Subcutaneous abdominal adipose tissue (tissue), 5 donors: ENCODE data around the gene RFESD.
A peak's percentile ranks its signal among the peaks of the same experiment; 100 is the strongest.

Source experiments
- H3K27ac ChIP-seq: one replicate; pipeline ENCODE4 v1.7.0; 2013; ENCODE audit warnings: low read depth, mild to moderate bottlenecking, inconsistent platforms, low read length, moderate library complexity
- H3K27me3 ChIP-seq, 5 donors: one replicate each; pipeline ENCODE4 v1.7.0; 2013; ENCODE audit warnings: low read length in 5 of 5, inconsistent platforms in 1 of 5; ENCODE audit not compliant: control insufficient read depth in 5 of 5, insufficient read depth in 4 of 5
- H3K36me3 ChIP-seq, 5 donors: one replicate each; pipeline ENCODE4 v1.7.0; 2013; ENCODE audit warnings: low read length in 5 of 5; ENCODE audit not compliant: control insufficient read depth in 5 of 5, insufficient read depth in 5 of 5
- H3K4me1 ChIP-seq, 5 donors: one replicate each; pipeline ENCODE4 v1.7.0; 2013; ENCODE audit warnings: low read length in 5 of 5, mild to moderate bottlenecking in 3 of 5, moderate library complexity in 1 of 5; ENCODE audit not compliant: control insufficient read depth in 5 of 5, insufficient read depth in 5 of 5
- H3K4me3 ChIP-seq, 5 donors: one replicate each; pipeline ENCODE4 v1.7.0; 2013; ENCODE audit warnings: low read length in 5 of 5, low read depth in 1 of 5
- H3K9ac ChIP-seq, 5 donors: one replicate each; pipeline ENCODE4 v1.7.0; 2013; ENCODE audit warnings: low read length in 5 of 5, mild to moderate bottlenecking in 4 of 5, moderate library complexity in 3 of 5
- H3K9me3 ChIP-seq, 5 donors: one replicate each; pipeline ENCODE4 v1.7.0; 2013; ENCODE audit warnings: low read length in 5 of 5; ENCODE audit not compliant: control insufficient read depth in 5 of 5
- donor health status: healthy.
- donor health status: healthy.
- donor health status: healthy.
- donor health status: healthy.
- donor health status: healthy.

Gene RFESD

DNA sequence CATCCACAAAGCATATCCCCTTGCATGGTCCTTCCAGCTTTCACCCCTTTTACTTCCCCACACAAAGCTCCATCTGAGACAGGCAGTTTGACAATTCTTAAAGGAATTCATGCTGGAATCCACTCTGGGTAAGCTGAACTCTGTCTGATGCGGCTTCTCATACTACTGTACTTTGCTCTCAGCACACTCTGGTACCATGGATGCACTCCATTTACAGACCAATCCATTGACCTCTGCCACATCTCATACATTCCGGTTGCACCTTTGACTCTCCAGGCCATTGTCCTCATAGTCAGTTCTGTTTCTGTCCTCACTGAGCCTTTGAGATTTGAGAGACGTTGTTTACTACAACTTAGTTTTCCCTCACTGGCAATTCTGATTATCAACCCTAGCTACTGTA, 24.0 kb downstream of the RFESD start:
- Histone ChIP-seq H3K9me3 (no peaks in the 10 kb centered on the region), H3K27me3 (no peaks in the 10 kb centered on the region), H3K27ac (no peak overlapping the region), H3K4me3 (no peak overlapping the region), H3K36me3 (no peaks in the 10 kb centered on the region), H3K9ac (no peak overlapping the region), H3K4me1 (peaks cover 0 to 27% (median 15%) of the 10 kb centered on the region in 5 donors)

DNA sequence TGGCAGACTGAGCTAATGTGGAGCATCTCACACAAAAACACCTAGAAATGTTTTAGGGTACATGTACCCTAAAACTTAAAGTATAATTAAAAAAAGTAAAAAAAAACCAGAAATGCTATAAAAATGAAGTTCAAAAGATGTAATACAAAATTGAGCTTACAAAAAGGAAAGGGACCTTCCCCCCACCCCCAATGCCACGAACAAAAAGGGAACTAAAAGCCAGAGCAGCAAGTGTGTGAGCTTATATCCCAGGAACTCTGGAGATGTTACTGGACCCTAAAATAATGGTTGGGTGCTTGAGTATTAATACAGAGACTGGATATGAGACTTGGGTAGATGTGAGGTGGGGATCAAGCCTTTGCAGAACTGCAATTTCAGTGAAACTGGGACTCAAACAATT, 25.2 kb downstream of the RFESD start:
- no peaks in the 10 kb centered on the region for H3K27me3 ChIP-seq
- no peaks in the 10 kb centered on the region for H3K36me3 ChIP-seq
- H3K4me3 ChIP-seq = no peak overlapping the region
- peaks cover 0 to 27% (median 15%) of the 10 kb centered on the region in 5 donors for H3K4me1 ChIP-seq
- no peak overlapping the region for H3K27ac ChIP-seq
- H3K9ac ChIP-seq = no peak overlapping the region
- H3K9me3 ChIP-seq = no peaks in the 10 kb centered on the region

DNA sequence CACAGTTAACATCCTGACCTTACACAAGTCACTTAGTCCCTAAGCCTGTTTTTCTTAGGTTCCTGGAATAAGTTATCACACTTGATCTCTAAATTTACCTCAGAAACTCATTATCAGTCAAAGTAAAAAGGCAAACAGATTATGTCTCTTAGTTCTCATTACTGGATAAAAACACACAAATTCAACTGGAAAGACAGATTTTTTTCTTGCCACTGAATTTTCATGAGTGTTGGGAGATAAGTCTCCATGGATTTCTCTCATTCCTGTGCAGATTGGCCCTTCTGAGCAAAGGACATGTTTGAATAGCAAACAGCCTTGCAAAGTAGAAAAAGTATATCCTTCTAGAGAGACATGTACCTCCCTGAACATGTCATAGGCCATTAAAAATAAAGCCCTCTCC, 26.1 kb downstream of the RFESD start:
- no peaks in the 10 kb centered on the region for H3K9me3 ChIP-seq
- H3K27ac ChIP-seq = peak overlapping the region; percentile 33
- no peaks in the 10 kb centered on the region for H3K27me3 ChIP-seq

DNA sequence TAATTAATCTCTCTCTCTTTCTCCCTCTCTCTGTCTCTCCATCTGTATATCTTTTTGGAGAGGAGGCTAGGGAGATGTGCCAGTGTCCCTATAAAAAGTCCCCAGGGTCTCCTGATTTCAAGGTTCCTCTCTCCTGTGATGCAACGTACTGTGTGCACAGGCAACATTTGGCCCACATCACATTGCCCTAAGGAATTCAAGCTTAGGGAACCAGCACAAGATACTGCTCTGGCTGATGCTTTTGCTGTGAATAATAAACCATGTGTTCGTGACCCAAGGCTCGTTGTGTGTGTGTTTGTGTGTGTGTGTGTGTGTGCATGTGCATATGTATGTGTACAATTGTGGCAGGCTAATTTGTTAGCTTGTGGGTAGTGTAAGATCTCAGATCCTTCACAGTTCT, 26.5 kb downstream of the RFESD start:
- Histone ChIP-seq H3K9me3 (no peaks in the 10 kb centered on the region), H3K27ac (peak overlapping the region; percentile 47), H3K9ac (no peak overlapping the region), H3K27me3 (no peaks in the 10 kb centered on the region), H3K36me3 (no peaks in the 10 kb centered on the region), H3K4me3 (no peak overlapping the region), H3K4me1 (peaks cover 0 to 27% (median 15%) of the 10 kb centered on the region in 5 donors)

More for the DNA sequence above, 26.1 kb downstream of the RFESD start:
- H3K4me3 ChIP-seq = no peak overlapping the region
- H3K9ac ChIP-seq = no peak overlapping the region
- H3K36me3 ChIP-seq = no peaks in the 10 kb centered on the region
- peaks cover 0 to 27% (median 15%) of the 10 kb centered on the region in 5 donors for H3K4me1 ChIP-seq

DNA sequence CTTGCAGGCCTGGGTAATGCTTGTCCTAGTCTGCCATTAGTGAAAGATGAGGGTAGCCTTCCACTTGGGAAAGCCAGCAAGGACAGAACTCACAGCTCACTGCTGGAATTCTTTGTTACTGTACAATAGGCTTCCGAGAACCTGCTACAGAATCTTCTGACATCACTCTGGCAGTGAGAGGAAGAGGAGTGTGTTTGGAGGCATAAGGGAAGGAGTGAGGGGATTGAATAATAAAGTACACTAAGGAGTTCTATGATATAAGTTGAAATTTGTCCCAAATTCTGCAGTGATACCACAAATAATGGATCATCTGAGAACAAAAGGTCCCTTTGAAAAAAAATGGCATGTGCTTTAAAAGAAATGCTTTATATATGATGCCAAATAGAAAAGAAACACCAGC, 36.3 kb downstream of the RFESD start, which contains the start of gene SPATA9:
SPATA9 (minus strand) TSS at position 101 of the 400 bp plus-strand sequence. CDS start 137 bp downstream, outside the sequence.
- H3K4me3 ChIP-seq = no peak within 1 kb of the TSS
- H3K9ac ChIP-seq = no peak within 1 kb of the TSS
- H3K27ac ChIP-seq = no peak within 1 kb of the TSS
- no peaks in the 10 kb centered on the region for H3K27me3 ChIP-seq
- no peaks in the 10 kb centered on the region for H3K4me1 ChIP-seq
- H3K9me3 ChIP-seq = no peaks in the 10 kb centered on the region
- H3K36me3 ChIP-seq = peaks cover 0 to 29% (median 0%) of the 10 kb centered on the region in 5 donors

DNA sequence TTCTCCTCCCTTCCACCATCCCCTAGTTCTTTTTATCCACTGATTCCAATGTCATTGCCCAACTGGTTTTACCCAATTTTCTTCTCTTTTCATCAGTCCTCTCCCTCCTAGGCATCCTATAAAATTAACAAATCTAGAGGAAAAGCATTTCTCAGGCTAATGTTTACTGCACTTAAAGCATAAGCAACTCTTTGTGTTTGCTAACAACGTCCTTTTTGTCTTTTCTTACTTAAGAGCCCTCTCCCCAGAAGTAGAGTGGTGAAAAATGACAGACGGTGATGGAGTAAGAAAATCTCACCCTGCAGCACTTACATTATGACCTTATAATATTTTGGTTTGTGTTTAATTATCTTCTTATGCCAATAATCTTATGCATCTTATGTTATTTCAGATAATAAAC, 37.8 kb downstream of the RFESD start:
- Histone ChIP-seq H3K9ac (no peak overlapping the region), H3K9me3 (no peaks in the 10 kb centered on the region), H3K27me3 (no peaks in the 10 kb centered on the region), H3K4me3 (no peak overlapping the region), H3K36me3 (peaks cover 0 to 29% (median 0%) of the 10 kb centered on the region in 5 donors), H3K27ac (no peak overlapping the region), H3K4me1 (no peaks in the 10 kb centered on the region)

DNA sequence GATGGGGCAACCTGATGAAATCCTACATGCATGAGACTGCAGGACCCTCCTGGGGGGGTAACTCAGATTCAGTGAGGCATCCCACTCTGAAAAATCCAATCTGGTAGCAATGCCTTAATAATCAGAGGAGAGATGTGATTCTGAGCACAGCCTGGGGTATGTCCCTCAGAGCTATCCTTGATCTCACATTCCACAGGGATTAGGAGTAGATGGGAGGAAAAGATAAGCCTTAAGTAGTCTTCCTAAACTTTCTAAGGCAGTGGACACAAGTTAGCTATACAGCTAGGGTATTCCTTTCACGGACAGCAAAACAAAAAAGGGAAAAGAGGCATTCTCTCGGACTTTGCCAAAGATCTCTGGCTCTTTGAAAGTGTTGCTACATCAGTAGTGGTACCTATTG, 40.1 kb downstream of the RFESD start:
- H3K36me3 ChIP-seq = peaks cover 0 to 22% (median 0%) of the 10 kb centered on the region in 5 donors
- H3K27me3 ChIP-seq = no peaks in the 10 kb centered on the region
- H3K4me1 ChIP-seq = no peaks in the 10 kb centered on the region
- no peak overlapping the region for H3K27ac ChIP-seq
- H3K9me3 ChIP-seq = no peaks in the 10 kb centered on the region
- H3K4me3 ChIP-seq = no peak overlapping the region
- no peak overlapping the region for H3K9ac ChIP-seq

DNA sequence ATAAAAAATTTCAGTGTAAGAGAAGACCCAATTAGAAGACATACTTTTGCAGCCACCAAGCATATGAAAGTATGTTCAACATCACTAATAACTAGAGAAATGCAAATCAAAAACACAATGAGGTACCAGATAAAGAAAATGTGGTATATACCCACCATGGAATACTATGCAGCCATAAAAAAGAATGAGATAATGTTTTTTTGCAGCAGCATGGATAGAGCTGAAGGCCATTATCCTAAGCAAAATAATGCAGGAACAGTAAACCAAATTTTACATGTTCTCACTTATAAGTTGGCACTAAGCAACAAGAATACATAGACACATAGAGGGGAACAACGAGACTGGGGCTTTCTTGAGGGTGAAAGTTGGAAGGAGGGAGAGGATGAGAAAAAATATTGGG, 43.1 kb downstream of the RFESD start:
- Histone ChIP-seq H3K4me1 (no peaks in the 10 kb centered on the region), H3K27me3 (no peaks in the 10 kb centered on the region), H3K27ac (no peak overlapping the region), H3K36me3 (peaks cover 0 to 12% (median 0%) of the 10 kb centered on the region in 5 donors), H3K9ac (no peak overlapping the region), H3K4me3 (no peak overlapping the region), H3K9me3 (no peaks in the 10 kb centered on the region)

DNA sequence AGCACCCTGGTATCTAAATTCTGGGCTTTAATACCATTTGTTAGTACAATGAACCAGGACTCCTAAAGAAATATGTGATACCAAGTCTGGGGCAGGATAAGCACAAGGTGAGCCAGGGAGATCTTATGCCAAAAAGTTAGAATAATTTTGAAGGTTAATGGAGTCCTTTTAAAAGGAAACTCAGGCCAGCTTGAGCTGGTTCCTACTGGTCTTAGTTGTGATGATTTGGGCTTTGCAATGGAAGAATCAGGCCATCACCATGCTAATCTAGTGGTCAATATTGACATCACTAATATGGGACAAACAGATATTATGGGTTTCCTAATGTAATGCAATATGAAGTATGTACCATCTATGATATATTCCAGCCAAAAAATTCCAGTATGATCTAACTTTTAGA, 43.8 kb downstream of the RFESD start:
- Histone ChIP-seq H3K27ac (no peak overlapping the region), H3K9me3 (no peaks in the 10 kb centered on the region), H3K4me1 (no peaks in the 10 kb centered on the region), H3K9ac (no peak overlapping the region), H3K4me3 (no peak overlapping the region), H3K36me3 (peaks cover 0 to 10% (median 0%) of the 10 kb centered on the region in 5 donors), H3K27me3 (no peaks in the 10 kb centered on the region)

DNA sequence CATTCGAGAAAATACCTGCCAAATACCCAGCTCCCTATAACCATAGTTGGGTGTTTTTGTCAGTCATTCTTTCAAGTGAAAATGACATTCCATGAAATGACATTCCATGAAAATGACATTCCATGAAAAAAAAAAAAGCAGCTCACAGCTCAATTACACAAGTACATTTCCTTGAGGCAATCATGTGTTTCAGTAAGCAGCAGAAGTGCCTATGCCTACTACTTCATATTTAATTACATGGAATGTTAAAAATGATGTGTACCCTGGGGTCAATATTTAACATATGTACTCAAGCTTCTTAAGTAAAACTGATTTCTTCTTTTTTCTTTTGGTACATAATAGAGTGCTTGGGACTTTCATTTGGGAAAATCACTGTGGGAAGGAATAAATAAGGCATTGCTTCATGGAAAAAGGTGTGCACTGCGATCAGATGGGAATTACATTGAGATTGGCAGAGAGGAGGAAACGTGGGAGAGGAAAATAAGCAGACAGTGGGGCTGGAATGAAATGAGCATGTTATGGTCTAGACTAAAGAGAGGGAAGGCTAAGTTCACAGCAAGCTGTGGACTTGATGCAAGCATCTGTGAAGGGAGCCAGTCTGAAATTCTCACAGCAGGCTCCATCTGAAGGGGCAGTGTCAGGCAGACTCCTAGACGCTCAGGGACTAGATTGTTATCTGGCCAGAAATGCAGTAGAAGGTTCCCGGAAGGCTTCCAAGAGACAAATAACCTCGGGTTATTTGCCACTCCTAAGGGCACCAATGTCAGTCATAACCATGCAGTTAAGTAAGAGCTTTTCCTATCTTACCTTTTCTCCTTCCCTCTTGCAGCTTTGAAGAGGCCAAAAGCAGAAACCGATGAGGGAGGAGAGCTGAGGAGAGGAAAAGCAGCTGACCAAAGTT, 51.5 kb downstream of the RFESD start:
- H3K27ac ChIP-seq = no peak overlapping the region
- no peaks in the 10 kb centered on the region for H3K9me3 ChIP-seq
- peaks cover 0 to 8% (median 6%) of the 10 kb centered on the region in 5 donors for H3K4me1 ChIP-seq
- peaks cover 0 to 3% (median 0%) of the 10 kb centered on the region in 5 donors for H3K36me3 ChIP-seq
- H3K4me3 ChIP-seq = no peak overlapping the region
- no peak overlapping the region for H3K9ac ChIP-seq
- no peaks in the 10 kb centered on the region for H3K27me3 ChIP-seq
